GM10266 (cell line): Measurements from ENCODE around the gene UHRF1.

Source experiments
- DNase-seq: peaks from one replicate; pipeline ENCODE4 v3.0.0; 2012; ENCODE audit errors: extremely low spot score
- CTCF ChIP-seq: IDR thresholded peaks from 2 replicates; pipeline ENCODE4 v1.5.1; 2012; ENCODE audit warnings: mild to moderate bottlenecking, low read depth; ENCODE audit not compliant: control insufficient read depth, insufficient read depth; ENCODE audit errors: missing control alignments

Gene UHRF1

DNA sequence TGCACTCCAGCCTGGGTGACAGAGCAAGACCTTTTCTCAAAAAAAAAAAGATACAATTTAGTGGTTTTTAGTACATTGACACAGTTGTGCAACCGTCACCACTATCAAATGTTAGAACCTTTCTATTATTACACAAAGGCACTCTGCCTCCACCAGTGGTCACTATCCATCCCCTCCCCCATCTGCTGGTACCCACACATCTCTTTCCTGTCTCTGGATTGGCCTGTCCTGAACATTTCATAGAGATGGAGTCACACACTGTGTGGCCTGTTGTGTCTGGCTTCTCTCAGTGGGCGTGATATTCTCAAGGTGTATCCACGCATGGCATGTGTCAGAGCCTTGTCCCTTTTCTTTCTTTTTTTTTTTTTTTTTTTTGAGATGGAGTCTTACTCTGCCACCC, 70.8 kb downstream of the UHRF1 start:
- no peak for TF ChIP-seq CTCF
- DNase-seq: no peak

DNA sequence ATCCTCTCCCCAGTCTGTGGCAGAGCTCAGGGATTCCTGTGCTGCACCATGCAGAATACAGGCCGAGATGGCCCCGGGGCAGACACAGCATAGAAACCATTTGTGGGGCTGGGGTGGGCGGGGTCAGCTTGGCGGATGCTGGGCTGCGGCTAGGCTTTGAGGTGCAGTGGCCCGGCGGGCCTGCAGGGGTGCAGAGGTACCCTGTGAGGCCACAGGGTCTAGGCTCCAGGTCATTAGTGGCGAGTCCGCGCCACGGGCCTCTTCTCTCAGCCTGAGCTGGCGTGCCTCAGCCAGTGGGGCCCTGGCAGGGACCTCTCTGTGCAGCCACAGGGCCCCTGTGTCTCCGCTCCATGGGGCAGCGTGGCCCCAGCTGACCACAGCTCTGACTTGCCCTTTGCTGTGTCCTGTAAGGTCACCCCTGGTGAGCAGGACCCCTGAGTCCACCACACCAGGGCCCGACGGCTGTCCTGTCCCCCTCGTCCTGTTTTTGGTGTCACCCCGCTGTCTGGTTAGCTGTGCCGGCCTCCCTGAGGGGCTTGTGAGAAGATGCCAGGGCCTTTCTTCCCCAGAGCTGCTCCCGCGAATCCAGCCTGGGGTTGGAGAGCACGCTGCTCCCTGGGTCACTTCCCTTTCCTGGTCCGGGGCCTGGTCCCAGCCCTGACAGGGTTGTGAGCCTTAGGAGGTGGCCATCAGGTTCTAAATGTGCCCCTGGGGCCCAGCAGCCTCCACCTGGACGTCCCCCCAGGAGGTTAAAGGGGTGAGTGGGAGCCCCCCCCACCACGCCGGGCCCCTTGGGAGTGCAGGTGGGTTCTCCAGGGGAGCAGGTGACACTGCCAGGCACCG, 71.8 kb downstream of the UHRF1 start:
- DNase-seq: no peak
- no peak for TF ChIP-seq CTCF

- TF ChIP-seq CTCF: no peak
- no peak for DNase-seq
Observed at GRCh38 chr19:4981681-4981958, 72.3 kb downstream of the UHRF1 start.

GRCh38 chr19:4983346-4984105, 74.2 kb downstream of the UHRF1 start:
- no peak for TF ChIP-seq CTCF
- DNase-seq: no peak

DNA sequence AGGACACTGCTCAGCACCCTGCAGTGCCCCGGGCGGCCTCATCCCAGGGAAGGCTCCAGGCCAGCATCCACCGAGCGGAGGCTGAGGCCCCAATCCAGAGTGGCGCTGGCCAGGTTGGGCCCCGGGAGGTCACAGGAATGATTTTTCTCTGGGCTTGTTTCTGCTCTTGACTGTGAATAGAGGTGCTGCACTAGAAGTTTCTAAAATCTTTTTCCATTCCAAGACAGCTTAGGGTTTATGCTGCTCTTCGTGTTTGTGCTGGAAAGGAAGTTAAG, 74.7 kb downstream of the UHRF1 start:
- no peak for TF ChIP-seq CTCF
- DNase-seq: no peak

DNA sequence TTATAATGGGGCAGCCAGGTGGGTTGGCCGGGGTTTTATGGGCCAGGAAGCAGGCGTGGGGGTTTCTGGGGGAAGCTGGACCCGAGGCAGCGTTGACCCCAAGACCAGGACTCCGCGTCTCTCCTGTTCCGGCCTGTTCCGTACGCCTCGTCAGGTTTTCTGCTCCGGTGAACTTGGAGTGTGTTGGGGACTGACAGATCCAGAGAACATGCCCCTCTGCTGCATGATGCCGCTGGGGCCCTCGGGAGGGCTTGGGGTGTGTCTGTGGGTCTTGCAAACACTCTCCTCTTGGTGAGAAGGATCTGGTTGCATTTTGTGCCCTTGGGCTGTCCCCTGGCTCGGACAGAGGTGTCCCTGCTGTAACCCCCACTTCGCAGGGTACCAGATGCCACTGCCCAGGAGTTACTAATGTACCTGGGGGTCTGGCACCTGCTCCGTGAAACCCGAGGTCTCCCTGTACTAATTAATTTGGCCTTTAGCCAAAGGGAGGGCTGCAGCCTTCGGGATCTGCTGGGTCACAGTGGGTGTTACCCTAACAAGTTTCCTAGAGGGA, 75.2 kb downstream of the UHRF1 start:
- TF ChIP-seq CTCF: no peak
- no peak for DNase-seq

- TF ChIP-seq CTCF: no peak
- DNase-seq: no peak
Observed at GRCh38 chr19:4985551-4985991, 76.3 kb downstream of the UHRF1 start.
